H1 (cell line): Measurements from ENCODE around the gene SLC9B2. TPM values are rescaled to one million over a fixed set of nuclear protein-coding genes. Genes with fewer than 3 reads are reported as not detected.

Source experiments
- EGR1 ChIP-seq: IDR thresholded peaks from 2 replicates; pipeline ENCODE4 v1.6.1; 2011; ENCODE audit warnings: low read depth, low read length, borderline replicate concordance
- MAFK ChIP-seq: IDR thresholded peaks from 2 replicates; pipeline ENCODE4 v1.6.1; 2012; ENCODE audit warnings: low read depth, mild to moderate bottlenecking, improper control_type of control experiment, low read length
- POLR2AphosphoS5 ChIP-seq: IDR thresholded peaks from 2 replicates; pipeline ENCODE4 v1.6.1; 2011; ENCODE audit warnings: low read depth, low read length
- TBP ChIP-seq: IDR thresholded peaks from 2 replicates; pipeline ENCODE4 v1.6.1; 2011; ENCODE audit warnings: low read depth, low read length, improper control_type of control experiment
- USF2 ChIP-seq: IDR thresholded peaks from 2 replicates; pipeline ENCODE4 v1.6.1; 2011; ENCODE audit warnings: low read length, improper control_type of control experiment
- polyA plus RNA-seq, 7 experiments: library from polyadenylated mRNA; depleted of rRNA in 3 of 7; stranded (reverse) in 5 of 7; unstranded in 2 of 7; fragments of >200 nt in 5 of 7; fragments of 200-250 nt in 2 of 7; gene quantifications; 1 replicate in 5 of 7; 2 replicates in 1 of 7; 4 replicates in 1 of 7; pipeline versions ENCODE4 v1.2.1 to v1.2.3, GENCODE V29; 2011 to 2013; ENCODE audit warnings: missing spikeins in 2 of 7, mixed read lengths in 2 of 7
- total RNA-seq: library from RNA; stranded (reverse); fragmentation: NEBNext Ultra II Directional; extraction: Animal tissue kit (Norgen Biotek cat#: 25700); gene quantifications from 2 replicates; pipeline ENCODE4 v1.2.1, GENCODE V29; 2021

SLC9B2 gene
- total and polyA plus RNA-seq, 2 of the 8 experiments (the other 6 are each of a cell fraction or from before 2014, with no cell fraction given) = 3.2 to 5.2 TPM

DNA sequence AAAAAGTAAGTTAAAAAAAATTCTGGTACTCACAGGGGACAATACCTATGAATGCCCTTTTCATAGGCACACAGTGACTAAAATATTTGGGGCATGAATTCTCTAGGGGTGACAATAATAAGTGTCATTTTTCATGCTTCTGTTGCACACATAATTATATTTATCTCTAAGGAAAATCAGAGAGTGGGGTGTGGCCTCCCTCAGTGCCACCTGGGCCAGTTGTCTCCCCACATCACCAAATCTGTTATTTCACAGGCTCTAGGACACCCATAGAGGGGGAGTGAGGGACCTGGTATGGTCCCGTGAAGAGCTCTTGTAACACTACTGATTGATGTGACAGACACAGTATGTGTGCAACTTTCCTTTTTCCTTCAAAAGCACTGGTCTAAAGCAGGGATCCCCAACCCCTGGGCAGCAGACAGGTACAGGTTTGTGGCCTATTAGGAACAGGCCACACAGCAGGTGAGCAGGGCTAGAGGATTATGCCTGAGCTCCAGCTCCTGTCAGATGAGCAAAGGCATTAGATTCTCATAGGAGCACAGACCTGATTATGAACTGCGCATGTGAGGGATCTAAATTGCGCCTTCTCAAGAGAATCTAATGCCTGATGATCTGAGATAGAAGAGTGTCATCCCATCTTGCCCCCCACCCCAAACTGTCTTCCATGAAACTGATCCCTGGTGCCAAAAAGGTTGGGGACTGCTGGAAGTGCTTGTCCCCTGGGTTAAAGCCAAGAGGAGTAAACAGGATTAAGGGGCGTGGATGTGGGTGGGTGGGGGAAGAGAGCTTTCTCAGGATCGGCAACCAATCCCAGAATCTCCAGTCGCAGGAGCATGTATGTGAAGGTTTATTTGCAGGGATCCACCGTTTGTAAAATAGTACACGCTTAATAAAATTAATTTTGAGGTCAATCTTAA, 57.9 kb downstream of the SLC9B2 start (continued):
- no peak for TF ChIP-seq EGR1
- no peak for TF ChIP-seq MAFK
- TF ChIP-seq POLR2AphosphoS5 = no peak
- TF ChIP-seq USF2 = no peak
- no peak for TF ChIP-seq TBP
